ENCODE results near the gene EPC1.
"Not testable (repeated sequence)": the region's sequence is repeated elsewhere in the genome, so short reads cannot be mapped to it uniquely, and the experiment has no call there.

The EPC1 gene

DNA sequence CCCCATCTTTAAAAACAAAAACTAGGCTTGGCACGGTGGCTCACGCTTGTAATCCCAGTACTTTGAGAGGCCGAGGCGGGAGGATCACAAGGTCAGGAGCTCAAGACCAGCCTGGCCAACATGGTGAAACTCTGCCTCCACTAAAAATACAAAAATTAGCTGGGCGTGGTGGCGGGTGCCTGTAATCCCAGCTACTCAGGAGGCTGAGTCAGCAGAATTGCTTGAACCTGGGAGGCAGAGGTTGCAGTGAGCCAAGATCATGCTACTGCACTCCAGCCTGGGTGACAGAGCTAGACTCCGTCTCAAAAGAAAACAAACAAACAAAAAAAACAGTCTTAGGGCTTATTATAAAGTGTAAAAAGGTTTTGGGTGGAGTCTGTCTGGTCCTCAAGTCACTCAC lies 117.2 kb downstream of the EPC1 start:
- DNase-seq, result not testable (repeated sequence)

- no peak for DNase-seq
These were observed 117.8 kb downstream of the EPC1 start for GRCh38 chr10:32229170-32229569.

DNA sequence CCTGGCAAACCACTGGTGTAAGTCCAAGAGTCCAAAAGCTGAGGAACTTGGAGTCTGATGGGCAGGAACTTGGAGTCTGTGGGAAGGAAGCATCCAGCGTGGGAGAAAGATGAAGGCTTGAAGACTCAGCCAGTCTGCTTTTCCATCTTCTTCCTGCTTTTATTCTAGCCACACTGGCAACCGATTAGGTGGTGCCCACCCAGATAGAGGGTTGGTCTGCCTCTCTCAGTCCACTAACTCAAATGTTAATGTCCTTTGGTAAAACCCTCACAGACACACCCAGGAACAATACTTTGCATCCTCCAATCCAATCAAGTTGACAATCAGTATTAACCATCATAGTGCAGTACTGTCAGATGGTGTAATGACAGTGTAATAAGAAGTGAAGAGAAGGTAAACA lies 119.2 kb downstream of the EPC1 start:
- DNase-seq, result no peak

GRCh38 chr10:32226624-32227023 lies 120.3 kb downstream of the EPC1 start:
- no peak for DNase-seq

DNA sequence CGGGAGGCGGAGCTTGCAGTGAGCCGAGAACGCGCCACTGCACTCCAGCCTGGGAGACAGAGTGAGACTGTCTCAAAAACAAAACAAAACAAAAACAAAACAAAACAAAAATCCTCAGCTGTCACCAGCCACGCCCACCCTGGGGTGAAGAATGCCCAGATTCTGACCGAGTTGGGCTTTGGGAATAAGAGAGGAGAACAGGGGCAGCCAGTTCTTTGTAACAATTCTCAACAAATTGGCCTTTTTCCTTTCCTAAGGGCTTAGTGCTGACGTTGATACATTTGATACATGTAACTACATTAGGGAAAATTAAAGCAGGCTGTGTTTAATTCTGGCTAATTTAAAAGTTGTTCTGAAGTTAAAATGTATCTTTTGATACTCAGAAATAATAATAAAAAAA lies 121.0 kb downstream of the EPC1 start:
- DNase-seq, result no peak

DNA sequence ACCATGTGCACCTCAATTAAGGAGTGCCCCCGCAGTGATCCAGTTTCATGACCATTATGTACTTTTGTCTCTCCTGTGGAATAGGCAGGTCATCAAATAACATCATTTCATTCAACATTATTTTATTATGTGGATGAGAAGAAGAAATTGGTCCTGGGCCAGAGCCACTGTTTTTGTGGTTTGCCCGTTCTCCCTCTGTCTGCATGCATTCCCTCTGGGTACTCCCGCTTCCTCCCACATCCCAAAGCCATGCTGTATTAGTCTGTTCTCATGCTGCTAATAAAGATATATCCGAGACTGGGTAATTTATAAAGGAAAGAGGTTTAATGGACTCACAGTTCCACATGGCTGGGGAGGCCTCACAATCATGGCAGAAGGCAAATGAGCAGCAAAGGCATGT lies 124.6 kb downstream of the EPC1 start:
- DNase-seq, result not testable (repeated sequence)

DNA sequence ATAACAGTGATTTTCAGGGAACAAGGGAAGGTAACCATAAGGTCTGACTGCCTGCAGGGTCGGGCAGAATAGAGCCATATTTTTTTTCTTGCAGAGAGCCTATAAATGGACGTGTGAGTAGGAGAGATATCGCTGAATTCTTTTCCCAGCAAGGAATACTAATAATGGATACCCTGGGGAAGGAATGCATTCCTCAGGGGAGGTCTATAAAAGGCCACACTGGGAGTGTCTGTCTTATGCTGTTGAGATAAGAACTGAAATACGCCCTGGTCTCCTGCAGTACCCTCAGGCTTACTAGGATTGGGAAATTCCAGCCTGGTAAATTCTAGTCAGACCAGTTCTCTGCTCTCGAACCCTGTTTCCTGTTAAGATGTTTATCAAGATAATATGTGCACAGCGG lies 127.8 kb downstream of the EPC1 start:
- not testable (repeated sequence) for DNase-seq

GRCh38 chr10:32218206-32219044 lies 128.5 kb downstream of the EPC1 start:
- not testable (repeated sequence) for DNase-seq
